AG09319 (cell line): ENCODE data around the gene DBNL.
A peak's percentile ranks its signal among the peaks of the same experiment; 100 is the strongest.

Source experiments
- DNase-seq: peaks from one replicate; pipeline ENCODE4 v3.0.0-alpha.2; 2010; ENCODE audit warnings: low read depth; ENCODE audit errors: extremely low read depth
- TF ChIP-seq, protein P1 (sequence below): IDR thresholded peaks from 2 replicates; pipeline ENCODE4 v1.5.1; 2011; ENCODE audit warnings: low read depth, mild to moderate bottlenecking, inconsistent platforms, low read length, moderate library complexity

Gene DBNL

DNA sequence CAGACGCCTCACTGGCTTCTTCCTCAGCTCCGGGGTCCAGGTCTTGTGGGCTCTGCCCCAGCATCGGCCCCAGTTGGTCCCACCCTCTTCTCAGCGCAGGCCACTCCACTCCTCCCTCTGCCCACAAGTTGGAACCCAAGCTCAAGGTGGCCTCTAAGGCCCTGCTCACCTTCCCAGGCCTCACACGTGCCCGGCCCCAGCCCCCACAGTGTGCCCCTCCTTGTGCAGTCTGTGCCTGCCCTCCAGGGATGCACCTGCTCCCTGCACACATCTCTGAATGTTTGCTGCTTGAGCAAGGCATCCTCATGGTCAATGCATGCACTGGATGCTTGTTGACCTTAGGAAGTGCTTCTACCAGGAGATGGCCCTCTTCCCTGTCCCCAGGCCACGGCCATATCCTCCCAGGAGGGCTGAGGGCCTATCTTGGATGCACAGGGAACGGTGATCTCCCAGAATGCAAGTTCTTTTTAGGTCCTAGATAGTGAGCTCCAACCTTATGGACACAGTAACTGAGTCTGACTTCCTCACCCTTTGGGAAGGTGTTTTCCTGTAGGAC is 51.9 kb downstream of the DBNL start:
- no peak for DNase-seq
- TF ChIP-seq, protein P1, sequence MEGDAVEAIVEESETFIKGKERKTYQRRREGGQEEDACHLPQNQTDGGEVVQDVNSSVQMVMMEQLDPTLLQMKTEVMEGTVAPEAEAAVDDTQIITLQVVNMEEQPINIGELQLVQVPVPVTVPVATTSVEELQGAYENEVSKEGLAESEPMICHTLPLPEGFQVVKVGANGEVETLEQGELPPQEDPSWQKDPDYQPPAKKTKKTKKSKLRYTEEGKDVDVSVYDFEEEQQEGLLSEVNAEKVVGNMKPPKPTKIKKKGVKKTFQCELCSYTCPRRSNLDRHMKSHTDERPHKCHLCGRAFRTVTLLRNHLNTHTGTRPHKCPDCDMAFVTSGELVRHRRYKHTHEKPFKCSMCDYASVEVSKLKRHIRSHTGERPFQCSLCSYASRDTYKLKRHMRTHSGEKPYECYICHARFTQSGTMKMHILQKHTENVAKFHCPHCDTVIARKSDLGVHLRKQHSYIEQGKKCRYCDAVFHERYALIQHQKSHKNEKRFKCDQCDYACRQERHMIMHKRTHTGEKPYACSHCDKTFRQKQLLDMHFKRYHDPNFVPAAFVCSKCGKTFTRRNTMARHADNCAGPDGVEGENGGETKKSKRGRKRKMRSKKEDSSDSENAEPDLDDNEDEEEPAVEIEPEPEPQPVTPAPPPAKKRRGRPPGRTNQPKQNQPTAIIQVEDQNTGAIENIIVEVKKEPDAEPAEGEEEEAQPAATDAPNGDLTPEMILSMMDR, result no peak

DNA sequence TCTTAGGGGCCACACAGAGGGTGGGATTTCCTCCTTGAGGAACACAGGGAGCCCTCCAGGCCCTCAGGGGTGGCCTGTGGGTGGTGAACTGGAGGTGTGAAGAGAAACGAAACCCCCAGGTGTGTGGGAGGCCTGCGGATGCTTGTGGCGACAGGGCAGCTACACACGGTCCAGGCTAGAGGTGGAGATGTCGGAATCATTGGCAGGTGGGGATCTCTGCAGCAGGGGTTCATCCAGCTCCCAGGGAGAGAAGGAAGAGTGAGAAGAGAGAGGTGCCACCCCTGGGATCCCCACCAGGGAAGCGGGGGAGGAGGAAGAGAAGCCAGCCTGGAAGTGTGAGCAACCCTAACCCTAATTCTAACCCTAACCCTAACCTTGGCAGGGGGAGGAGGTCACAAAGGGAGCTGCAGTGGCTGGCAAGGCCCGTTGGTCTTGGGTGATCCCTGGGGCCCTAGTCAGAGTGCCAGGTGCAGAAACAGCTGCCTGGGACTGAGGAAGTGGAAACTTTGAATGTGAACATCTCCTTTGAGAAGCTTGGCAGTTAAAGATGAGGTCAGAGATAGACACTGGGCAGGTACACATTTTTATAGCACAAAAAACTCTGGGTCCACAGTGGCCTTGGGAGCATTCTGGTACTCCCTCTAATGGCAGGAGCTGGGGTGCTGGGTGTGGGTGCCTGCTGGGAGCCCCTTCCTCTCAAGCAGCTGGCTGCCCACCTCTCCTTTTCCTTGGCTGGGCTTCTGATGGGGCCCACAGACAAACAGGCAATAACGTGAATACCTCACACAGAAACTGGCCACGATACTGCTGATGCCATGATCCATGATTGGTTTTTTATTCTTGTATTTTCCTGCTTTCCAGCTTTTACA is 52.8 kb downstream of the DBNL start:
- TF ChIP-seq, protein P1, result no peak
- no peak for DNase-seq

DNA sequence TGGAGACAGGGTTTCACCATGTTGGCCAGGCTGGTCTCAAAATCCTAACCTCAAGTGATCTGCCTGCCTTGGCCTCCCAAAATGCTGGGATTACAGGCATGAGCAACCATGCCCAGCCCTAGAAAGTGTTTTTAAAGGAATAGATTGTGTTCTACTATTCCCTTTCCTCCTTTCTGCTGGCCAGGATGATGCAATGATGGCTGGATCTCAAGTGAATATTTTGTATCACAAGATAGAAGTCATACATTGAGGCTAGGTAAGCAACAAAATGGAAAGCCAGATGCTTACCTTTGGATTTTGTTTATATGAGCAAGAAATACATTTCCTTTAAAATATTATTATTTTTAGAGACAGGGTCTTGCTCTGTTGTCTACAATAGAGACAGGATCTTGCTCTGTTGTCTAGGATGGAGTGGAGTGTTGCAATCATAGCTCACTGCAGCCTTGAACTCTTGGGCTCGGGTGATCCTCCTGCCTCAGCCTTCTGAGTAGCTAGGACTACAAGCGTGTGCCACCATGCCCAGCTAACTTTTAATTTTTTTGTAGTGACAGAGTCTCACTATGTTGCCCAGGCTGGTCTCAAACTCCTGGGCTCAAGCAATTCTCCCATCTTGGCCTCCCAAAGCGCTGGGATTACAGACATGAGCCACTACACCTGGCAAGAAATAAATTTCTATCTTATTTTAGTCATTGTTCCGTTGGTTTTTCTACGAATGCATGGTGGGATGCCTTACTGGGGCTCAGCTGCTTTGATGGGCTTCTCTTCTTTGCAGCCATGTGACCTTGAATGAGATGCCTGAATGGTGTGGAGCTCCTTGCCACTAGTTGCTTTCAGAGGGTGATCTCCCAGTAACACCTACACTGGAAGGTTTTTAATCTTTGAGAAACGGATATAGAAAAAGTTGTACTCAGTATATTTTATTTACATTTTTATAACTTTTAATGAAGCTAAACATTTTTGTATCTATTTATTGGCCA is 53.9 kb downstream of the DBNL start:
- DNase-seq, result no peak
- TF ChIP-seq, protein P1, result no peak

DNA sequence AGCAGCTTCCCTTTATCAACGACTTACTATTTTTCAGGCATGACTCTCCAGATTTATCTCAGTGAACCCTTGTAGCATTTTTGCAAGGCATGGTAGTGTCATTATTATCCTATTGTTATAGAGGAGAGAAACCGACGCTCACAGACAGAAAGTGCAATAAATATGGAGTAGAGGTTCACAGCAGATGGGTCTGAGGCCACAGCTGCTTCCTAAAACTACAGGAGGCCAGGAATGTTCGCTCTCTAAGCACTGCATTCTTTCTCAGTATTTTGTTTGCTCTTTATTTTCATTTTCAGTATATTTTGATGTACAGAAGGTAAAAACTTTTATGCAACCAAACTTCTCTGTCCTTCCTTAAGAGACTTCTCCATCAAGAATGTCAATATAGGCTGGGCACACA is 55.2 kb downstream of the DBNL start:
- no peak for DNase-seq
- TF ChIP-seq, protein P1, result no peak

DNA sequence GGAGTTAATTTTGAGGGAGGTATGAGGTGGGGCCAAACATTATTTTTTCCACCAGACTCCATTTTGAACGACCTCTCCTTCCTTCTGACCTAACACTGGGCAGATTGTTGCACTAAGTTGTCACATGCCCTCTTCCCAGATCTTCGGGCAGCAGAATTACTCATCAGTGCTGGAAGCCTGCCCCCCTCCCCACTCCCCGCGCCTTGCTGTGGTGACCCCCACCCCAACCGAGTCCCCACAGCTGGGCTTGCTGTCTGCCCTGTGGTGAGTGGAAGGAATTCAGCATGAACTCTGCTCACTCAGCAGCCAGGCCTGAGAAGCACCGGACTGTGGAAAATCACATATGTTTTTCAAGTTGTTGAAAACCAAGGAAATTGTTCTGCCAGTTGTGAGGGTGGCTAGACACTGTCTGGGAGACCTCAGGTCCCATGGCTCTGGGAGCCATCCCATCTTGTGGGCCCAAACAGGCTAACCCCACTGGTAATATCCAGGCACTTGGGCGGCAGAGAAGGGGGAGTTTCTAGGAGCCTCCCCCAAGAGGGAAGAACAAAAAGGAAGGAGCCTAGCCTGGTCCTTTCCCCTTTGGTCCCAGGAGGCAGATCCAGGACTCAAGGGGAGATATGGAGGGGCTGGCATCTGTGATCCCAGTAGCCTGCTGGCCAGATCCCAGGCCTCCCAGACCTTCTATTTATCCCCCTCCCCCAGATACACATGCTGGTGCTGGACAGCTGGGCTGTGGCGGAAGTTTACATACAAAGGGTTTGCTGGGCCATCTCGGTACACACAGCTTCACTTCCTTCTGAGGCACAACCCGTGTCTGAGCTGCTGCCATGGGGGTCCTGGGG is 56.2 kb downstream of the DBNL start:
- TF ChIP-seq, protein P1, result no peak
- DNase-seq, result peak; percentile 59

DNA sequence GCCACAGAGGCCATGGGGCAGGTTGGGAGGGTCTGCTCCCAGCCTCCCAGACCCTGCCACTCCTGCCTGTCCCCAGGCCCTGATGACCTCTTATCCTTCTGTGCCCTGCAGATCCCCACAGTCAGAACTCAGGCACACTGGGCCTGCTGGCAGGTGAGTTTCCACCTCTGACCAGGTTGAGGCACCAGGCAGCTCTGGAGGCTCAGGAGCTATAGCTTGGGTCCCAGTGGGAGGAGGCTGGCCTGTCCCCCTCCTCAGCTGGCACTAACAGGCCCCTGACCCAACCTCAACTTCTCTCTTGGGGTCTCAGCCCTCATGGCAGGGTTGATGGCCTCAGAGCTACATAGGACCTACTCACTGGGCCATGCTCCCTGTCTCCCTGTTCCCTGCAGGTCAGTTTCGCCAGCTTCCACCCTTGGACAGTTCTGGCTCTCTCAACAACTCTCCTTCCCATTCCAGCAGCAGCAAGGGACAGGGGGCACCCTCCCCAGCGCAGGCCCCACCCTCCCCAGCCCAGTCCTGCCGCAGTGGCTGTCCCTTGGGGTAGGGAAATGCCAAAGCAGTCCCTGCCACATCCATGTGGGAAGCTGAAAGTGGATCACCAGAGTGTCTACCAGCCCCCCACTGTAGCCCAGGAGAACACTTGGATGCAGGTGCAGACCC is 56.9 kb downstream of the DBNL start:
- TF ChIP-seq, protein P1, result no peak
- DNase-seq, result no peak
